ENCODE measurements around the gene AFAP1L1. TPM values are rescaled to one million over a fixed set of nuclear protein-coding genes. Genes with fewer than 3 reads are reported as not detected.

Gene AFAP1L1
- total RNA-seq, 4 donors from 2014 or later, result 48.8 to 99.8 (median 70.3) TPM

- no peak for TF ChIP-seq CTCF (IDR thresholded peaks at IDR 0.05; ENCODE audit: low read depth)
These were observed 111.7 kb downstream of the AFAP1L1 start for GRCh38 chr5:149383399-149383798.

GRCh38 chr5:149386166-149386565 lies 114.5 kb downstream of the AFAP1L1 start:
- TF ChIP-seq CTCF (IDR thresholded peaks at IDR 0.05; ENCODE audit: low read depth), result no peak

- TF ChIP-seq CTCF (IDR thresholded peaks at IDR 0.05; ENCODE audit: low read depth), result no peak
These were observed 115.5 kb downstream of the AFAP1L1 start for GRCh38 chr5:149387081-149387631.

GRCh38 chr5:149387982-149388381 lies 116.3 kb downstream of the AFAP1L1 start:
- TF ChIP-seq CTCF (IDR thresholded peaks at IDR 0.05; ENCODE audit: low read depth), result no peak

GRCh38 chr5:149388498-149389190 lies 117.0 kb downstream of the AFAP1L1 start:
- no peak for TF ChIP-seq CTCF (IDR thresholded peaks at IDR 0.05; ENCODE audit: low read depth)

GRCh38 chr5:149389552-149390495 lies 118.2 kb downstream of the AFAP1L1 start:
- no peak for TF ChIP-seq CTCF (IDR thresholded peaks at IDR 0.05; ENCODE audit: low read depth)

Other genes with a start within 250 kb of the AFAP1L1 start
- 1 to 10 TPM in 1 of 4 donors, under 1 TPM in 2, not detected in 1; 0.33 to 2.4 (median 0.44) TPM for gene SH3TC2, start 208.8 kb upstream of the AFAP1L1 start, total RNA-seq
- 100 to 1,000 TPM in 2 of 4 donors, 10 to 100 TPM in 2; 55.1 to 320 (median 94.2) TPM for gene ABLIM3, start 130.4 kb upstream of the AFAP1L1 start, total RNA-seq
- 10 to 100 TPM in 3 of 4 donors, 1 to 10 TPM in 1; 9.3 to 20.4 (median 13.3) TPM for gene GRPEL2, start 73.6 kb downstream of the AFAP1L1 start, total RNA-seq
- gene PCYOX1L, start 86.2 kb downstream of the AFAP1L1 start, total RNA-seq, result 1 to 10 TPM; 2.6 to 6.1 (median 3.1) TPM
- not detected for gene IL17B, start 107.4 kb downstream of the AFAP1L1 start, total RNA-seq

Data from subcutaneous adipose tissue (tissue), 4 donors.